ENCODE results near the gene TMEM205. TPM values are rescaled to one million over a fixed set of nuclear protein-coding genes. Genes with fewer than 3 reads are reported as not detected.
"Not testable (repeated sequence)": the region's sequence is repeated elsewhere in the genome, so short reads cannot be mapped to it uniquely, and the experiment has no call there.

TMEM205 gene
- polyA plus RNA-seq, 2 donors, result 39.8 to 67.1 TPM

GRCh38 chr19:11345122-11345803 is 805 bp downstream of the TMEM205 start:
- peaks cover 6 to 8% of the 10 kb centered on the region in 2 donors for H3K4me1 ChIP-seq (ENCODE audit: control insufficient read depth in 2 of 2, insufficient read depth in 2 of 2, low read length in 1 of 2)
- H3K27me3 ChIP-seq (ENCODE audit: control insufficient read depth in 1 of 2, insufficient read depth in 2 of 2, low read length in 2 of 2), result no peaks in the 10 kb centered on the region
- WGBS, 2 donors, result 36% methylated on average over 14 to 15 of the region's 15 CpGs
- peaks cover 0 to 4% of the 10 kb centered on the region in 2 donors for H3K9me3 ChIP-seq (ENCODE audit: control insufficient read depth in 2 of 2, insufficient read depth in 1 of 2, low read depth in 1 of 2, low read length in 1 of 2)
- H3K4me3 ChIP-seq (ENCODE audit: low read depth in 1 of 2, low read length in 2 of 2), result peak overlapping the region; percentile 77 to 79
- peaks cover 0 to 3% of the 10 kb centered on the region in 2 donors for H3K36me3 ChIP-seq (ENCODE audit: control insufficient read depth in 2 of 2, insufficient read depth in 2 of 2, low read length in 1 of 2)
- H3K27ac ChIP-seq (ENCODE audit: low read depth in 2 of 2, low read length in 1 of 2), result peak overlapping the region; percentile 36 to 95

- WGBS, 2 donors, result 91 to 95% methylated on average over 3 of the region's 3 CpGs
- H3K27me3 ChIP-seq (ENCODE audit: control insufficient read depth in 1 of 2, insufficient read depth in 2 of 2, low read length in 2 of 2), result no peaks in the 10 kb centered on the region
- H3K36me3 ChIP-seq (ENCODE audit: control insufficient read depth in 2 of 2, insufficient read depth in 2 of 2, low read length in 1 of 2), result peaks cover 0 to 3% of the 10 kb centered on the region in 2 donors
- H3K4me1 ChIP-seq (ENCODE audit: control insufficient read depth in 2 of 2, insufficient read depth in 2 of 2, low read length in 1 of 2), result peaks cover 6 to 11% of the 10 kb centered on the region in 2 donors
- H3K9me3 ChIP-seq (ENCODE audit: control insufficient read depth in 2 of 2, insufficient read depth in 1 of 2, low read depth in 1 of 2, low read length in 1 of 2), result no peaks in the 10 kb centered on the region
- no peak overlapping the region for H3K27ac ChIP-seq (ENCODE audit: low read depth in 2 of 2, low read length in 1 of 2)
- no peak overlapping the region for H3K4me3 ChIP-seq (ENCODE audit: low read depth in 1 of 2, low read length in 2 of 2)
These were observed 3.6 kb downstream of the TMEM205 start for GRCh38 chr19:11342429-11342828.

GRCh38 chr19:11340099-11340467 is 6.0 kb downstream of the TMEM205 start:
- Histone ChIP-seq H3K27ac (ENCODE audit: low read depth in 2 of 2, low read length in 1 of 2) (peak overlapping the region; percentile 28 to 74), H3K36me3 (ENCODE audit: control insufficient read depth in 2 of 2, insufficient read depth in 2 of 2, low read length in 1 of 2) (peaks cover 0 to 17% of the 10 kb centered on the region in 2 donors)
- H3K9me3 ChIP-seq (ENCODE audit: control insufficient read depth in 2 of 2, insufficient read depth in 1 of 2, low read depth in 1 of 2, low read length in 1 of 2); H3K27me3 ChIP-seq (ENCODE audit: control insufficient read depth in 1 of 2, insufficient read depth in 2 of 2, low read length in 2 of 2); H3K4me3 ChIP-seq (ENCODE audit: low read depth in 1 of 2, low read length in 2 of 2); H3K4me1 ChIP-seq (ENCODE audit: control insufficient read depth in 2 of 2, insufficient read depth in 2 of 2, low read length in 1 of 2): not testable (repeated sequence)
- 79 to 81% methylated on average over 8 of the region's 8 CpGs for WGBS, 2 donors

GRCh38 chr19:11339254-11340098 is 6.6 kb downstream of the TMEM205 start, which contains the start of gene RAB3D:
Gene RAB3D (minus strand): TSS chr19:11339657. CDS start chr19:11337399, 2,258 bp downstream.
- peak within 1 kb of the TSS; percentile 90 to 96 for H3K27ac ChIP-seq (ENCODE audit: low read depth in 2 of 2, low read length in 1 of 2)
- H3K4me3 ChIP-seq (ENCODE audit: low read depth in 1 of 2, low read length in 2 of 2), result peak within 1 kb of the TSS; percentile 75 to 95
- no peaks in the 10 kb centered on the region for H3K27me3 ChIP-seq (ENCODE audit: control insufficient read depth in 1 of 2, insufficient read depth in 2 of 2, low read length in 2 of 2)
- H3K4me1 ChIP-seq (ENCODE audit: control insufficient read depth in 2 of 2, insufficient read depth in 2 of 2, low read length in 1 of 2), result peaks cover 0 to 6% of the 10 kb centered on the region in 2 donors
- WGBS, 2 donors, result 6% methylated on average over 44 to 53 of the region's 53 CpGs
- H3K36me3 ChIP-seq (ENCODE audit: control insufficient read depth in 2 of 2, insufficient read depth in 2 of 2, low read length in 1 of 2), result peaks cover 0 to 19% of the 10 kb centered on the region in 2 donors
- no peaks in the 10 kb centered on the region for H3K9me3 ChIP-seq (ENCODE audit: control insufficient read depth in 2 of 2, insufficient read depth in 1 of 2, low read depth in 1 of 2, low read length in 1 of 2)

- no peaks in the 10 kb centered on the region for H3K27me3 ChIP-seq (ENCODE audit: control insufficient read depth in 1 of 2, insufficient read depth in 2 of 2, low read length in 2 of 2)
- H3K36me3 ChIP-seq (ENCODE audit: control insufficient read depth in 2 of 2, insufficient read depth in 2 of 2, low read length in 1 of 2), result peaks cover 0 to 19% of the 10 kb centered on the region in 2 donors
- peak overlapping the region; percentile 90 to 96 for H3K27ac ChIP-seq (ENCODE audit: low read depth in 2 of 2, low read length in 1 of 2)
- peak overlapping the region; percentile 75 to 95 for H3K4me3 ChIP-seq (ENCODE audit: low read depth in 1 of 2, low read length in 2 of 2)
- H3K9me3 ChIP-seq (ENCODE audit: control insufficient read depth in 2 of 2, insufficient read depth in 1 of 2, low read depth in 1 of 2, low read length in 1 of 2), result no peaks in the 10 kb centered on the region
- WGBS, 2 donors, result 16% methylated on average over 20 to 21 of the region's 21 CpGs
- peaks cover 0 to 6% of the 10 kb centered on the region in 2 donors for H3K4me1 ChIP-seq (ENCODE audit: control insufficient read depth in 2 of 2, insufficient read depth in 2 of 2, low read length in 1 of 2)
These were observed 7.4 kb downstream of the TMEM205 start for GRCh38 chr19:11338569-11339253.

- Histone ChIP-seq H3K27me3 (ENCODE audit: control insufficient read depth in 1 of 2, insufficient read depth in 2 of 2, low read length in 2 of 2) (no peaks in the 10 kb centered on the region), H3K4me3 (ENCODE audit: low read depth in 1 of 2, low read length in 2 of 2) (peak overlapping the region; percentile 75 to 95), H3K36me3 (ENCODE audit: control insufficient read depth in 2 of 2, insufficient read depth in 2 of 2, low read length in 1 of 2) (peaks cover 4 to 19% of the 10 kb centered on the region in 2 donors), H3K9me3 (ENCODE audit: control insufficient read depth in 2 of 2, insufficient read depth in 1 of 2, low read depth in 1 of 2, low read length in 1 of 2) (no peaks in the 10 kb centered on the region), H3K4me1 (ENCODE audit: control insufficient read depth in 2 of 2, insufficient read depth in 2 of 2, low read length in 1 of 2) (peaks cover 0 to 6% of the 10 kb centered on the region in 2 donors), H3K27ac (ENCODE audit: low read depth in 2 of 2, low read length in 1 of 2) (peak overlapping the region in 1 of 2 donors; percentile 29)
- 58 to 60% methylated on average over 7 of the region's 7 CpGs for WGBS, 2 donors
These were observed 7.9 kb downstream of the TMEM205 start for GRCh38 chr19:11338121-11338520.

GRCh38 chr19:11337080-11337479 is 9.0 kb downstream of the TMEM205 start:
- Histone ChIP-seq H3K27me3 (ENCODE audit: control insufficient read depth in 1 of 2, insufficient read depth in 2 of 2, low read length in 2 of 2) (no peaks in the 10 kb centered on the region), H3K4me1 (ENCODE audit: control insufficient read depth in 2 of 2, insufficient read depth in 2 of 2, low read length in 1 of 2) (peaks cover 0 to 6% of the 10 kb centered on the region in 2 donors), H3K36me3 (ENCODE audit: control insufficient read depth in 2 of 2, insufficient read depth in 2 of 2, low read length in 1 of 2) (peaks cover 4 to 16% of the 10 kb centered on the region in 2 donors), H3K27ac (ENCODE audit: low read depth in 2 of 2, low read length in 1 of 2) (no peak overlapping the region), H3K9me3 (ENCODE audit: control insufficient read depth in 2 of 2, insufficient read depth in 1 of 2, low read depth in 1 of 2, low read length in 1 of 2) (no peaks in the 10 kb centered on the region), H3K4me3 (ENCODE audit: low read depth in 1 of 2, low read length in 2 of 2) (no peak overlapping the region)
- WGBS, 2 donors, result 67 to 77% methylated on average over 14 of the region's 14 CpGs

- peaks cover 0 to 6% of the 10 kb centered on the region in 2 donors for H3K4me1 ChIP-seq (ENCODE audit: control insufficient read depth in 2 of 2, insufficient read depth in 2 of 2, low read length in 1 of 2)
- H3K27ac ChIP-seq (ENCODE audit: low read depth in 2 of 2, low read length in 1 of 2), result no peak overlapping the region
- no peak overlapping the region for H3K4me3 ChIP-seq (ENCODE audit: low read depth in 1 of 2, low read length in 2 of 2)
- H3K9me3 ChIP-seq (ENCODE audit: control insufficient read depth in 2 of 2, insufficient read depth in 1 of 2, low read depth in 1 of 2, low read length in 1 of 2), result no peaks in the 10 kb centered on the region
- WGBS, 2 donors, result 95% methylated on average over 17 of the region's 17 CpGs
- no peaks in the 10 kb centered on the region for H3K27me3 ChIP-seq (ENCODE audit: control insufficient read depth in 1 of 2, insufficient read depth in 2 of 2, low read length in 2 of 2)
- peaks cover 4 to 16% of the 10 kb centered on the region in 2 donors for H3K36me3 ChIP-seq (ENCODE audit: control insufficient read depth in 2 of 2, insufficient read depth in 2 of 2, low read length in 1 of 2)
These were observed 10.5 kb downstream of the TMEM205 start for GRCh38 chr19:11335449-11336146.

GRCh38 chr19:11333838-11334237 is 12.2 kb downstream of the TMEM205 start:
- not testable (repeated sequence) for H3K27ac ChIP-seq (ENCODE audit: low read depth in 2 of 2, low read length in 1 of 2); H3K4me3 ChIP-seq (ENCODE audit: low read depth in 1 of 2, low read length in 2 of 2); H3K9me3 ChIP-seq (ENCODE audit: control insufficient read depth in 2 of 2, insufficient read depth in 1 of 2, low read depth in 1 of 2, low read length in 1 of 2); H3K27me3 ChIP-seq (ENCODE audit: control insufficient read depth in 1 of 2, insufficient read depth in 2 of 2, low read length in 2 of 2); H3K4me1 ChIP-seq (ENCODE audit: control insufficient read depth in 2 of 2, insufficient read depth in 2 of 2, low read length in 1 of 2)
- peaks cover 4 to 21% of the 10 kb centered on the region in 2 donors for H3K36me3 ChIP-seq (ENCODE audit: control insufficient read depth in 2 of 2, insufficient read depth in 2 of 2, low read length in 1 of 2)
- WGBS, 2 donors, result 77 to 87% methylated on average over 9 of the region's 9 CpGs

Data from esophagus (tissue), 2 donors.